ENCODE results near the gene SP7.
A peak's percentile ranks its signal among the peaks of the same experiment; 100 is the strongest.
"Not testable (repeated sequence)": the region's sequence is repeated elsewhere in the genome, so short reads cannot be mapped to it uniquely, and the experiment has no call there.

SP7 gene

DNA sequence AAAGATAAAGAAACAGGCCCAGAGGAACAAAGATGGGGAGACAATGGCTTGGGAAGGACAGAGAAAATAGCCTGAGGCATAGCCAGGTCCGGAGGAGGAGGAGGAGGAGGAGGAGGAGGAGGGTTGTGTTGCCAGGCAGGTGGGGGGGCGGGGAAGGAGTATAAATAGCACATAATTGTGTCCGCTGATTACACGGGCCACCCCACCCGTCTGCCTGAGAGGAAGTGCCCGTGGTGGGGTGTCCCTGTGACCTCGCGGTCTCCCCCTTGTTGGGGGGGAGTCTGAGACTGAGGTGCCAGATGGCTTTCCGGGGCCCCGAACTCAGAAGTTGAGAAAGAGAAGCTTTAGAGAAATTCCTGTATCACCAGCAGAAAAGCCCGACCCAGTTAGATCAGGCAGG lies 1.9 kb upstream of the SP7 start:
- H3K4me3 ChIP-seq (replicated peaks; ENCODE audit: low read depth, low read length): no peak overlapping the region
- no peak for DNase-seq (ENCODE audit: low read depth)
- TF ChIP-seq, protein P1, sequence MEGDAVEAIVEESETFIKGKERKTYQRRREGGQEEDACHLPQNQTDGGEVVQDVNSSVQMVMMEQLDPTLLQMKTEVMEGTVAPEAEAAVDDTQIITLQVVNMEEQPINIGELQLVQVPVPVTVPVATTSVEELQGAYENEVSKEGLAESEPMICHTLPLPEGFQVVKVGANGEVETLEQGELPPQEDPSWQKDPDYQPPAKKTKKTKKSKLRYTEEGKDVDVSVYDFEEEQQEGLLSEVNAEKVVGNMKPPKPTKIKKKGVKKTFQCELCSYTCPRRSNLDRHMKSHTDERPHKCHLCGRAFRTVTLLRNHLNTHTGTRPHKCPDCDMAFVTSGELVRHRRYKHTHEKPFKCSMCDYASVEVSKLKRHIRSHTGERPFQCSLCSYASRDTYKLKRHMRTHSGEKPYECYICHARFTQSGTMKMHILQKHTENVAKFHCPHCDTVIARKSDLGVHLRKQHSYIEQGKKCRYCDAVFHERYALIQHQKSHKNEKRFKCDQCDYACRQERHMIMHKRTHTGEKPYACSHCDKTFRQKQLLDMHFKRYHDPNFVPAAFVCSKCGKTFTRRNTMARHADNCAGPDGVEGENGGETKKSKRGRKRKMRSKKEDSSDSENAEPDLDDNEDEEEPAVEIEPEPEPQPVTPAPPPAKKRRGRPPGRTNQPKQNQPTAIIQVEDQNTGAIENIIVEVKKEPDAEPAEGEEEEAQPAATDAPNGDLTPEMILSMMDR (IDR thresholded peaks at IDR 0.05; ENCODE audit: low read length, missing control alignments): no peak

DNA sequence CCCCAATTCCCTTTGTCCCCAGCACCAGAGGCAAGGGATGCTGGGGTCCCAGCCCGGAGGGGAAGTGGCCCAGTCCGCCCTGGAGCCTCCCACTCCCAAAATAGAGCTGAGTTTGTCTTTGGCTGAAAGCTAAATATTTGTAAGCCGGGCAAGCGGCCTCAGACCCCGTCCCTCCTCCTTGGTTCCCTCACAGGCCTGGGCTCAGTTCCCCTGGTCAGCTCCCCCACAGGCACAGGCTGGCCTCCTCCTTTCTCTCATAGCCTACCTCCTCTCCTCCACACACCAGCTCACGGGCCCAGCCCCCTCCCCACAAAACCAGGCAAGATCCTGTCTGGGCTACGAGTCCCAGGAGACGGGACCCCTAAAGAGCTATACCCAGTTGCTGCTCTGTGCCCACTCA lies 1.3 kb downstream of the SP7 start:
- TF ChIP-seq, protein P1 (IDR thresholded peaks at IDR 0.05; ENCODE audit: low read length, missing control alignments): no peak
- no peak overlapping the region for H3K4me3 ChIP-seq (replicated peaks; ENCODE audit: low read depth, low read length)

DNA sequence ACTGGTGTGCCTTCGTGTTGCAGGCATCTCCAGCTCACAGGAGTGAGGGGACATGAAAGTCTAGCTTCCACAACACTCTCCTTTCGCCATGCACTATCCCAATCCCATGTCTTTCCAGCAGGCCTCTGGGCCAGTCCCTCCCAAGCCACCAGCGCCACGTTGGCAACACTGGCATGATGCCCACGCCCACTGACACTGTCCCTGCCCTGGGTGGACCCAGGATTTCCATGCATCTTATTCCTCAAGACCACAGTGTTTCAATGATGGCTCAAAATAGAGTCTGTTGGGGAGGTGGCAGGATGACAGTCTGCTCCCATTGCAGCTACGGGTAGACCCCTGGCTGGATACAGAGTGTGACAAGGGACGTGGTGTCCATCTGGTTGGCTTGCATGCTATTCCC lies 2.3 kb downstream of the SP7 start:
- no peak overlapping the region for H3K4me3 ChIP-seq (replicated peaks; ENCODE audit: low read depth, low read length)
- no peak for DNase-seq (ENCODE audit: low read depth)
- TF ChIP-seq, protein P1 (IDR thresholded peaks at IDR 0.05; ENCODE audit: low read length, missing control alignments): no peak

More for the DNA sequence above, 1.3 kb downstream of the SP7 start:
- DNase-seq (ENCODE audit: low read depth): no peak

DNA sequence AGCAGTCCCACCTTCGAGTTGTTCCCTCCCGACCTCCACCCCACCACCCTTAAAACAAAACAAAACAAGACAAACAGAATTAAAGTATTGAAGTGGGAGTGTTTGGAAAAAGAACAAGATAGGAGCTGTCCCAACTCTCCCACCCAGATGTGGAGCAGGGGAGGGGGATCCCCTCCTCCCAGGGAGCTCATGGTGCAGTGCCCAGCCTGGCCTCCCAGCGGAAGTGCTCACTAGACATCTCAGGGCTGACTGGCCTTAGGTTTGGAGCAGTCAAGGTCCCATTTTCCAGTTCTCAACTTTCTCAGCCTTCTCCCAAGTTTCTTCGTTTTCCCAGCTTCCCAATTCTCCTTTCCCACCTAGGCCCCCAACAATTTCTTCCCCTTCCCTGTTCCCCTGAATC lies 2.9 kb downstream of the SP7 start:
- no peak for DNase-seq (ENCODE audit: low read depth)
- H3K4me3 ChIP-seq (replicated peaks; ENCODE audit: low read depth, low read length): no peak overlapping the region
- TF ChIP-seq, protein P1 (IDR thresholded peaks at IDR 0.05; ENCODE audit: low read length, missing control alignments): no peak

DNA sequence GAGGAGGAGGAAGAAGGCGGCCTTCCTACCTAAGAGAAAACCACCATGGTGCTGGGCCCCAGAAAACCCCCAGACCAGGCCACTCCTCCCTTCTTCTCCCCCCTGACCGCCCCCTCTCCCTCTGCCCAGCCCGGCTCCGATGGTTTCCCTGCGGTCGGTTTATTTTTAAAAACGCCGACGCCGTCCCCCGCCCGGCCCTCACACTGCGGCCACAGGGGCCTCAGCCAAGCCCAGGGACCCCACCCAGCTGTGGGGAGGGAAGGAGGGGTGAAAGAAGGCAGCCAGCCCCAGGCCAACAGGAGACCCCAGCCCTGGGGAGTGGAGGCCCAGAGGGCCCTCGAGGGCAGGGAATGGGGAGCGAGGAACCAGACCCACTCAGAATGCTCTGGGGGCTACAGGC lies 3.4 kb downstream of the SP7 start:
- DNase-seq (ENCODE audit: low read depth): no peak
- no peak overlapping the region for H3K4me3 ChIP-seq (replicated peaks; ENCODE audit: low read depth, low read length)
- TF ChIP-seq, protein P1 (IDR thresholded peaks at IDR 0.05; ENCODE audit: low read length, missing control alignments): no peak

DNA sequence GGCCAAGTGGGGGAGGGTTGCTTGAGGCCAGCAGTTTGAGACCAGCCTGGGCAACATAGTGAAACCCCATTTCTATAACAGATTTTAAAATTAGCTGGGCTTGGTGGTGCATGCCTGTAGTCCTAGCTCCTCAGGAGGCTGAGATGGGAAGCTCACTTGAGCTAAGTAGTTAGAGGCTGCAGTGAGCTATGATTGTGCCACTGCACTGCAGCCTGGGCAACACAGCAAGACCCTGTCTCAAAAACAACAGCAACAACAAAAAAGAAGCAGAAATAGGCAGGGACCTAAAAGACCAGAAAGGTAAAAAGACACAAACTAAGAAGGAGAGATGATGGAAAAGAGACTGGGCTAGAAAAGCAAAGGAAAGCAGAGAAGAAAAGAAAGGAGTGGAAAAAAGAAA lies 3.8 kb downstream of the SP7 start:
- not testable (repeated sequence) for H3K4me3 ChIP-seq (replicated peaks; ENCODE audit: low read depth, low read length); DNase-seq (ENCODE audit: low read depth)

DNA sequence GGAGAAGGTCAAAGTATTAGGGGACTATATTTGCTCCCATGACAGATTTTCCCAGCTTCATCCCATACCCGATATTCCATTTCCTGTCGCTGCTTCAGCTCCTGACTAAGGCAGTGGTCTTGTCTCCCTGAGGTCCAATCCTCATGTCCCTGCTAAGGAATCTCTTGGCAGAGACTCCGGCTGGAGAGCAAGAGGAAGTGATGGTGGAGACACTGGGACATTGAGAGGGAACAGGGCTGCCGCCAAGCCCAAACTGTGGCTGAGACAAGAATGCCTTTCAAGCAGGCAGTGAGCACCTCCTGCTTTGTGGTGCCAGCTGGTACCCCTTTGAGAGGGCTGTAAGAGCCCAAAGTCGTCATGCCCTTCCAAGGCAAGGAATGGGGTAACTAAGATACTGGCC lies 5.5 kb downstream of the SP7 start:
- no peak overlapping the region for H3K4me3 ChIP-seq (replicated peaks; ENCODE audit: low read depth, low read length)
- TF ChIP-seq, protein P1 (IDR thresholded peaks at IDR 0.05; ENCODE audit: low read length, missing control alignments): no peak
- no peak for DNase-seq (ENCODE audit: low read depth)

DNA sequence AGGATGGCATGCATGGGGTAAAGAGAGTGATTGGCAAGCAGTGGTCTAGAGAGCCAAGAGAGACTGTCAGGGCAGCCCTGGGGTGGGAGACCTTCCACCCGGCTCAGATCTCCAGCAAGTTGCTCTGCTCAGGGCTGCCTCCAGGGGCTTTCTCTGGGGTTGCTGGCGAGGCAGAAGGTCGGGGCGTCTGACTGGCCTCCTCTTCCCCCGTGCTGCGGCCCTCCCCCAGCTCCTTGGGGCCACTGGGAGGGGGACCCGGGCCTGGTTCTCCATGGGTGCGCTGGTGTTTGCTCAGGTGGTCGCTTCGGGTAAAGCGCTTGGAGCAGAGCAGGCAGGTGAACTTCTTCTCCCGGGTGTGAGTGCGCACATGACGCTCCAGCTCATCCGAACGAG lies 8.1 kb downstream of the SP7 start:
- TF ChIP-seq, protein P1 (IDR thresholded peaks at IDR 0.05; ENCODE audit: low read length, missing control alignments): peak; percentile 3
- H3K4me3 ChIP-seq (replicated peaks; ENCODE audit: low read depth, low read length): no peak overlapping the region
- no peak for DNase-seq (ENCODE audit: low read depth)

All from fibroblast of pulmonary artery (primary cell).